ENCODE measurements around the gene RPS5. TPM values are rescaled to one million over a fixed set of nuclear protein-coding genes. Genes with fewer than 3 reads are reported as not detected.
"Not testable (repeated sequence)": the region's sequence is repeated elsewhere in the genome, so short reads cannot be mapped to it uniquely, and the experiment has no call there.

The RPS5 gene
- total RNA-seq, 1 donor from 2014 or later = 481 TPM

DNA sequence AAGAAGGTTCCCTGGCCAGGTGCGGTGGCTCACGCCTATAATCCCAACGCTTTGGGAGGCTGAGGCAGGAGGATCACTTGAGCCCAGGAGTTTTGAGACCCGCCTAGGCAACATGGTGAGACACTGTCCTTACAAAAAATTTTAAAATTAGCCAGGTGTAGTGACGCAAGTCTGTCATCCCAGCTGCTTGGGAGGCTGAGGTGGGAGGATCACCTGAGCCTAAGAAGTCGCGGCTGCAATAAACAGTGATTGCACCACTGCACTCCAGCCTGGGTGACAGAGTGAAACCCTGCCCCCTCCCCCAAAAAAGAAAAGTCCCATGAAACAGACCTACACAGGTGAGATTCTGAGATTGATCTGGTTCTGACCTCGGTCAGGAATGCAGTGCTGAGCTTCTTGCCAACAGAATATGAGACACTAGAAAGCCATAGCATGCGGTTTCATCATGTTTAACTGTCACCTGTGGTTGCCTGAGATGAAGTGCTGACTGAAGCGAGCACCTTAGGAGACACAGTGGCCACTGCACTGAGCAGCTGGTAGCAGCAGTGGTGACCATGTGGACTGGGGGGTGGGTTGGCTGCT lies 31.8 kb upstream of the RPS5 start:
- DNase-seq (no peak), ATAC-seq (ENCODE audit: poor library complexity) (no peak)

DNA sequence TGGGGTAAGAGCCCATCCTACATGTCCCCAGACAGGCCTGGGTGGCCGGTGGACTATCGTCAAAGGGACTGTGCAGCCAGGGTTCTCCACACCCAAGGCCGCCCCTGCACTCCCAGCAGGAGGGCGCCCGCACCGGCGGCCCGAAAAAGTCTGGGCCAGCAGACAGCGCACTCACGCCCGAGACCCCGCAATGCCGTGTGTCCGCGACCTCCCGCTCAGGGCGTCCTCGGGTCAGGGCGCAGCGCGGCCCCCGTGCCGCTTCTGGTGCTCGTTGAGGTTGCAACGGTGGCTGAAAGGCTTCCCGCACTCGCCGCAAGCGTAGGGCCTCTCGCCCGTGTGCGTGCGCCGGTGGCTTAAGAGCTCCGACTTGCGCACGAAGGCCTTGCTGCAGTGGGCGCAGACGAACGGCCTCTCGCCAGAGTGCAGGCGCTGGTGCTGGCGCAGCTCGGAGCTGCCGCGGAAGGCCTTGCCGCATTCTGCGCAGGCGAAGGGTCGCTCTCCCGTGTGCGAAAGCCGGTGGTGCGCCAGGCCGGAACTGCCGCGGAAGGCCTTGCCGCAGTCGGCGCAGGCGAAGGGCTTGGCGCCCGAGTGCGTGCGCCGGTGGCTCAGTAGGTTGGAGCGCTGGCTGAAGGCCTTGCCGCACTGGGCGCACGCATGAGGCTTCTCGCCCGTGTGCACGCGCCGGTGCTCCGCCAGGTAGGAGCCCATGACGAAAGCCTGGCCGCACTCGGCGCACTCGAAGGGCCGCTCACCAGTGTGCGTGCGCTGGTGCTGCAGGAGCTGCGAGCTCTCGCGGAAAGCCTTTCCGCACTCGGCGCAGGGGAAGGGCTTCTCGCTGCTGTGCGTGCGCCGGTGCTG lies 30.9 kb upstream of the RPS5 start:
- ATAC-seq (ENCODE audit: poor library complexity) = peak; percentile 54
- intact Hi-C loops (cut with DNase I) = no loop called here
- no peak for DNase-seq

More for the DNA sequence above, 31.8 kb upstream of the RPS5 start:
- intact Hi-C loops (cut with DNase I) = no loop called here

DNA sequence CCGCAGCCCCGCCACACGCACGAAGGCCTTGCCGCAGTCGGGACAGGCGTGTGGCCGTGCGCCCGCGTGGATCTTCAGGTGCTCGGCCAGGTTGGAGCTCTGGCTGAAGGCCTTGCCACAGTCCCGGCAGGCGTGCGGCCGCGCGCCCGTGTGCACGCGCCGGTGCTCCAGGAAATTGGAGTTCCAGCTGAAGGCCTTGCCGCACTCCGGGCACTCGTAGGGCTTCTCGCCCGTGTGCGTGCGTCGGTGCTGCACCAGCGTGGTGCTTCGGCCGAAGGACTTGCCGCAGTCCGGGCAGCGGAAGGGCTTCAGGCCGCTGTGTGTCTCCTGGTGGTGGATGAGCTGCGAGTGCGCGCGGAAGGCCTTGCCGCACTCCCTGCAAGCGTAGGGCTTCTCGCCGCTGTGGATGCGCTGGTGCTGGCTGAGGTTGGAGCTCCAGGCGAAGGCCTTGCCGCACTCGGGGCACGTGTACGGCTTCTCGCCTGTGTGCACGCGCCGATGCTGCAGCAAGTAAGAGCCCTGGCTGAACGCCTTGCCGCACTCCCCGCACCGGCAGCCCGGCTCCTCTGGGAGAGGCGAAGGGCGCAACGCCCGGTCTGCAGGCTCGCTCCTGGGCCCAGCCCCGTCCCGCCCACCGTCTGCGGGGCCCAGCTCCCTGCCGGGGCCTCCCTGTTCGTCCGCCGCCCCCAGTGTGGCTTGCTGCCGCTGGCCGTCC lies 30.1 kb upstream of the RPS5 start:
- ATAC-seq (ENCODE audit: poor library complexity) = peak; percentile 4
- intact Hi-C loops (cut with DNase I) = no loop called here
- no peak for DNase-seq

DNA sequence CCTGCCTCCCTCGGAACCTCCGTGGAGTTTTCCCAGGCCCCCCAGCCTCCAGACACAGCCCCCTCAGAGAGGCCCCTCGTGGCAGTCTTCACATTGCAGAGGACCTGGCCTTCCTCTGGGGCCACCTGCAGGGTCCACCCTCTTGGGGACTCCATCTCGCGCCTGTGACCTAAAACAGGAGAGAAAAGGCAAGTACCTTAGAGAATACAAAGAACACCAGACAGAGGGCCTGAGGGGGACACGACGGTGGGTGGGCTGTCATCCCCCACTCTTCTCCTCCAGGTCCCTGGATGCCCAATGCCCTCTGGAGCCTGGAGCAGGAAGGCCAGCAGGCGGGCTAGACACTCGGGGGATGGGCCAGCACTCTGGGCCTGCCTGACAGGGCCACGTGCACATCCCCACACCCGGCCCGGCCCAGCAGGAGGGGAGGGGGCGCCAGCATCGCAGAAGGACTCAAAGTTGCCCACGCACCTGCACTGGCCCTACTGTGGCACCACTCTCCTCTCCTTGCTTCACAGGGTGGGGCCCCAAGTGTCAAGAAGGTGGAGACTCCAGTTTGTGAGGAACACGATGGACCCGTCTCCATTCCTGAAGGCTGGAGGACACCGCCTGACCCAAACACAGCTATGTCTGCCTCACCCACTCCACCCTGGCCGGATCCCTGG lies 29.5 kb upstream of the RPS5 start:
- DNase-seq = no peak

DNA sequence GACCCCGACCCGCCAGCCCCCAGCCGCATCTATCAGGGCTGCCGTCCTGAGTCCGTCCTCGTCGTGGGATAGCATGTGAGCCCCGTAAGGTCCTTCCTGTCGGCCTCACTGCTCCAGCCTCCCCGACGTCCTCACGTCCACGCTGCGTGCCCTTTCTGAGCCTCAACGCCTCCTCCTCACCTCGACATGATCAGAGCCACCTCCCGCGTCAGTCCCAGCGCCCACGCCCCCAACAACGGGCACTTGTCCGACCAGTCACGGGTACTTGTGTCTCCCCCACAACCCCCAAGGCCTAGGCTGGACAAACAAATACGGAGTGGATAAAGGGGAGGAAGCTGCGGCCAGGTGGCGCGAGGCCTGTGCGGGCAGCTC lies 25.2 kb upstream of the RPS5 start:
- ATAC-seq (ENCODE audit: poor library complexity) = peak; percentile 29
- DNase-seq = peak; percentile 64
- intact Hi-C loops (cut with DNase I) = no loop called here

More for the DNA sequence above, 29.5 kb upstream of the RPS5 start:
- intact Hi-C loops (cut with DNase I) = no loop called here
- no peak for ATAC-seq (ENCODE audit: poor library complexity)

DNA sequence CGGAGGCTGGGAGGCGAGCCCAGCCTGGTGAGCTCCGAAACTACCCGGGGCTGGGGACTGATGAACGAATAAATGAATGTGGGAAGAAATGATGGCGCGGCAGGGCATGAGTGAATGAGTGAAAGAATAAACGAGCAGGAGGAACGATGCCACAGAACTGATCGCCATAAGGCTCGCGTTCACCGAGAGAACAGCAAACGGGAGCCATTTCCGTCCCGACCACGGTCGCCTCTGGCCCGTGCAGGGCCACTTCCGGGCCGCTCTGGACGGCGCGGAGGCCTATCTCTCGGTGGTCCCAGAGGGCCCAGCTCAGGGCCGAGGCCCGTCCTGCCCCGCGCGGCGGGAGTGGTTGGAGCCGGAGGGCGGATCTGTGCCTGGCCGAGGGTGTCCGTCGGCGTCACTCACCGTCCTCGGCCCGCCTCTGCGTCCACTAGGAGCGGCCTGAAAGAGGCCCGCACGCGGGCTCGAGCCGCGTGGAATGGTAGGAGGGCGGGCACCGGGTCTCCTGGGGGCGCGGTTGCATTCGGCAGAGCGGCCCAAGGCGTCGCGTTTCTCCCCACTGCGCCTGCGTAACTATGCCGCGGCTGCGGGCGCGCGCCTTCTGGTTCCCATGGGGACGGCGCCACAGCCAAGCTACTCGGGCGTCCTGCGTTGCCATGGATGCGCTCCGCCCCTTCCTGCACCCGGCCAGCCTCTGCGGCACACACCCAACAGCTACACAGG lies 24.6 kb upstream of the RPS5 start, which contains the start of gene ZNF497:
Gene ZNF497, minus strand, starts transcription at position 480 of the 723 bp plus-strand sequence. CDS start 5,116 bp downstream, outside the sequence.
- intact Hi-C loops (cut with DNase I) = no loop called here
- peak; percentile 99 for DNase-seq
- peak; percentile 96 for ATAC-seq (ENCODE audit: poor library complexity)

DNA sequence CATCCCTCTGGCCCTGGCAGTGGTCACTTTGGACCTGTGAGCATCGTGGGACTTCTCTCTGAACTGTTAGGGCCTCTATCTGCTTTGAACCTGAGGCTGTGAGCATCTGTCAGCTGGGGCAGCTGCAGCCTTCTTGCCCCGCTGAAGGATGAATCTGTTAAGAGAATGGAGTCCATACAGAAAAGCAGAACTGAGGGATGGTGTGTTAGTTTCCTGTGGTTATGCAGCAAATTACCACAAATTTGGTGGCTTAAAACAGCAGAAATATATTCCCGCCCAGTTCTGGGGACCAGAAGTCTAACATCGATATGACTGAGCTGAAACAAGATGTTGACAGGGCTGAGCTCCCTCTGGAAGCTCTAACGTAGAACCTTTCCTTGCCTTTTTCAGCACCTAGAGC lies 22.9 kb upstream of the RPS5 start:
- intact Hi-C loops (cut with DNase I) = no loop called here
- no peak for ATAC-seq (ENCODE audit: poor library complexity)
- no peak for DNase-seq

DNA sequence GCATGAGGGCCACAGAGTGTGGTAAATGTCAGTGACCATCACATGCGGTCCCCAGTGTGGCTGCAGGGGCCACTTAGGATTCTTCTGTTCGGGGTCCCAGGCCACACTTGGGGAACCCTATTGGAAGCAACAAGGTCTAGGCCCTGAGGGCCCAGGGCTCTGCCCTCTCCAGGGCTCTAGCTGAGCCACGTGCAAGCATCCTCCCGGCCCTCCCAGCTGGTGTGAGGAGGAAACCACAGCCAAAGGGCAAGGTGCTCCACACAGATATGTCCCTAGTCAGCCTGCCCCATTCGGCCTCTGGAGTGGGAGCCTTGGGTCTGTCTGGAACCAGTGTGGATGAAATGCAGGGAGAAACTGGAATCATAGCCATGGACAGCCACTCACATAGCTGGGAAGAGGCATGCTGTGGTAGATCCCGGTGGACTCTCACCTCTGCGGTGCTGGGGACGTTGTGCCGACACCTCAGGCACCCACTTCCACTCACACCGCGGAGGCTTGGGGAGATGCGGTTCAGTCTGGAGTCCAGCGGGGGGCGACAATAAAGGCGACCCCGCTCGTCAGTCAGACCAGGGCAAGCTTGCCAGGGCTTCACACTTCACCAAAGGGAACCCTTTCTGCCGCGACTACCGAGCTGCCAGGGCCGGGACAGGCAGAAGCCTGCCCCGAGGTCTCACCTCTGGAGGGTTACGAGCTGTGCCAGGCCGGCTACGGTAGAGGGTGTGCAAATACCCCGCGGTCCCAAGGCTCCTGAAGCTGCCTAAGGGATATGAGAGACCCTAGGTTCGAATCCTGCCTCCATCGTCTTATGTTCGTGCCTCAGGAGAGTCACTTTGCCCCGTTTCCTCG lies 20.3 kb upstream of the RPS5 start:
- no peak for DNase-seq
- intact Hi-C loops (cut with DNase I) = no loop called here
- ATAC-seq (ENCODE audit: poor library complexity) = no peak

DNA sequence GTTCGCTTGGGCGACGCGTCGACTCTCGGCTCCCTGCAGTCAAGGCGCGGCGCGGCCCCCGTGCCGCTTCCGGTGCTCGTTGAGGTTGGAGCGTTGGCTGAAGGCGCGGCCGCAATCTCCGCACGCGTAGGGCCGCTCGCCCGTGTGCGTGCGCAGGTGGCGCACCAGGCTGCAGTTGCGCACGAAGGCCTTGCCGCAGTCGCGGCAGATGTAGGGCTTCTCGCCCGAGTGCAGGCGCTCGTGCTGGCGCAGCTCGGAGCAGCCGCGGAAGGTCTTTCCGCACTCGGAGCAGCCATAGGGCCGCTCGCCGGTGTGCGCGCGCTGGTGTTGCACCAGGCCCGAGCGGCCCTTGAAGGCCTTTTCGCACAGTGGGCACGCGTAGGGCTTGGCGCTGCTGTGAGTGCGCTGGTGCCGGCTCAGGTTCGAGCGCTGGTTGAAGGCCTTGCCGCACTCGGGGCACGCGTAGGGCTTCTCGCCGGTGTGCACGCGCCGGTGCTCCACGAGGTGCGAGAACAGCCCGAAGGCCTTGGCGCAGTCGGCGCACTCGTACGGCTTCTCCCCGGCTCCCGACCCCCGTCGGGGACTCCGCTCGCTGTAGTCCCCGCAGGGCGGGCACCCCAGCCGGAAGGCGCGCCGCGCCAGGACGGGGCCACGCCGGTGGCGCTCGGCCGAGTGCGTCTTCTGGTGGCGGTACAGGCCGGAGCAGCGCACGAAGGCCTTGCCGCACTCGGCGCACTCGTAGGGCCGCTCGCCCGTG lies 19.2 kb upstream of the RPS5 start:
- no peak for ATAC-seq (ENCODE audit: poor library complexity)
- intact Hi-C loops (cut with DNase I) = no loop called here
- no peak for DNase-seq

DNA sequence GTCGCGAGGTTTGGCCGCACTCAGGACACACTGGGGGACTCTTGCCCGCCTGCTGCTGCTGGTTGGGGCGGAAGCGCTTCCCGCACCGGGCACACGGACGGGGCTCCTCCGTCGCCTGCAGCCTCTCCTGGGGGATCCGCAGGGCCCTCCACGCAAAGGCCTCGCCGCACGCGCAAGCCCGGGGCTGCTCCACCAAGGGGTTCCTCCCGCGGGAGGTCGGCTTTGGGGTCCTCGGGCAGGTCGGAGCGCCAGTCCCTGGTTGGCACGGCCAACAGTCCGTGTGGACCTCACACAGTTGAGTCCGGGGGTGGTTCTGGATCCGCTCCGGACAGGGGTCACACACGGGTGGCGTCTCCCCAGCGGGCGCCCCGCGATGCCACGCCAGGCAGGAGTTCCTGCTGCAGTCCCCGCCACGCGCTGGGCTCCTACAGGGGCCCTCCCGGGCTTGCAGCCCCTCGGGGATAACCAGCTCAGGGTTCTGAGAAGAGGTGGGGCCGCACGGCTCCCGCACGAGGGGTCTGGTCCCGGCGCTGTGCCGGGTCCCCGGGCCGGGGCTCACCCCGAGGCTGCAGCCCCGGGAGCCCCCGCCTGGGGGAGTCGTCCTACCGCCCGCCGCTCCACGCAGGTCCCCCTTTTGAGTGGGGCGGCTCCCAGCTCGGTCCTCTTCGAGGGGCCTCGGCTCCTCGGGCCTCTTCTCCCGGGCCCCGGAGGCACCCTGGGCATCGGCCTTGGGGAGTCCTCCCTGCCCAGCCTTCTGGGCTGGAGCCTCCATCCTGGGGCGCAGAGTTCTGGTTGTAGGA lies 18.3 kb upstream of the RPS5 start:
- DNase-seq (no peak), ATAC-seq (ENCODE audit: poor library complexity) (no peak)
- intact Hi-C loops (cut with DNase I) = no loop called here

DNA sequence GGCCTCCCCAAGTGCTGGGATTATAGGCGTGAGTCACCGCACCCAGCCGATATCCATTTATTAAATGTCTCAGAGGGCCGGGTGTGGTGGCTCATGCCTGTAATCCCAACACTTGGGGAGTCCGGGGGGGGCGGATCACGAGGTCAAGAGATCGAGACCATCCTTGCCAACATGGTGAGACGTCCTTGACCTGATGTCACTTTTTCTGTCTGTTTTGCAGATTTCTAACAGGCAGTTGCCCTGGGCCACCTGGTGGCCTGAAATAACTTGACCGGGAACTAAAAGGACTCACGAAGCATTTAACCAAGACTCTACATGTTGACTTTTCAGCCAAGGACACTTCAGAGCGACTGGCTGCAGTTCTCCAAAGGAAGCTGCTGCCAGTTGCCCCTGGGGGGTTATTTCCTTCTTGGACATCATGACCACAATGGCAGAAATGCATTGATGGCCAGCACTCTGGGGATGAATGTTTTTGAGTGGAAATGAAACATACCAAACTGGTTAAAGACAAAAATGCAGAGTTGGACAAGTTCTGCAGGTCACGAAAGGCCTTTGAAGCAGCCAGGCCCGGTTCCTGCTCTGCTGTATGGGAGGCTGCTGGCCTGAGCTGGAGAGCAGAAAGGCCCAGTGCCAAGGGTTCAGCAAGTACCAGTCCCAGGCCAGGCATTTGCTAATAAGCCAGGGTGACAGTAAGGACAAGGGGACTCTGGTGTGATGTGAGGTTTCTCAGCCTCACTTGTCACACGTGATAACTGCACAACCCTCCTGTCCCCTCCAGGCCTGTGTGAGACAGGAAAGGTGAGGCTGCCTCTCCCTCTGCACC lies 14.5 kb upstream of the RPS5 start:
- DNase-seq (no peak), ATAC-seq (ENCODE audit: poor library complexity) (peak; percentile 91)
- intact Hi-C loops (cut with DNase I) = no loop called here

DNA sequence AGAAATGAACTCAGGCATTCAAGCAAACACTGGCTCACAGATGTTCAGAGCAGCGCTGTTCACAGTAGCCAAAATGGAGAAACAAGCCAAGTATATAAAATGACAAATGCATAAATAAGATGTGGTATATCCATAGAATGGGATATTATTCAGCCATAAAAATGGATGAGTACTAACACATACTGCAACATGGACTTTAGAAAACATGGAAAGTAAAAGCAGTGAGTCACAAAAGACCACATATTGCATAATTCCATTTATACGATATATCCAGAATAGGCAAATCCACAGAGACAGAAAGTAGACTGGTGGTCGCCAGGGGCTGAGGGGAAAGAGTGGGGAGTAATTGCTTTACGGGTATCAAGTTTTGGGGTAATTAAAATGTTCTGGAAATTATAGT lies 12.9 kb upstream of the RPS5 start:
- ATAC-seq (ENCODE audit: poor library complexity) (no peak), DNase-seq (no peak)
- intact Hi-C loops (cut with DNase I) = no loop called here

DNA sequence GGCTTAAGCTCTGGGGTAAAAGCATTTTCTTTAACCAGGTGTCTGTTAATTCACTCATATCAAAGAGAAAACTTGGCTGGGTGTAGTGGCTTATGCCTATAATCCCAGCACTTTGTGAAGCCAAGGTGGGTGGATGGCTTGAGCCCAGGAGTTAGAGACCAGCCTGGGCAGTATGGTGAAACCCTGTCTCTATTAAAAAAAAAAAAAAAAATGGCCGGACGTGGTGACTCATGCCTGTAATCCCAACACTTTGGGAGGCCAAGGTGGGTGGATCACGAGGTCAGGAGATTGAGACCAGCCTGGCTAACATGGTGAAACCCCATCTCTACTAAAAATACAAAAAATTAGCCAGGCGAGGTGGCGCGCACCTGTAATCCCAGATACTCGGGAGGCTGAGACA lies 10.3 kb upstream of the RPS5 start:
- DNase-seq; intact Hi-C loops (cut with DNase I); ATAC-seq (ENCODE audit: poor library complexity): not testable (repeated sequence)

DNA sequence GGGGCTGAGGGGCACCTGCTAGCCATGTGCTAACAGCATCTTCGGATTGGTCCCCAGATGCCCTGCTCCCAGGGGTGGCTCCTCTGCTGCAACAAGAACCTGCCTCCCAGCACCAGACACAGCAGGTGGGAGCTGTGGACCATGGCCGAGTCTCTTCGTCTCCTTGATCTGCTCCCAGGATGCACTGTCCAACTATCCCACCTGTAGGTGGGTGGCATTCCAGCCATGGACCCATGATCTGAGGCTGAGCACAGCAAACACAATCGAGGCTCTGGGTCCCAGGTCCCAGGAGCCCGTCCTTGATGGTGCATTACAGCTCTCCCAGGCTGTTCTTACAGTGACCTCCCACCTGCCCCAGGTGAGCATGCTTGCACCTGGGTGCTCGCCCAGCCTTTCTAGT lies 7.8 kb upstream of the RPS5 start:
- ATAC-seq (ENCODE audit: poor library complexity) = no peak
- intact Hi-C loops (cut with DNase I) = no loop called here
- DNase-seq = no peak

DNA sequence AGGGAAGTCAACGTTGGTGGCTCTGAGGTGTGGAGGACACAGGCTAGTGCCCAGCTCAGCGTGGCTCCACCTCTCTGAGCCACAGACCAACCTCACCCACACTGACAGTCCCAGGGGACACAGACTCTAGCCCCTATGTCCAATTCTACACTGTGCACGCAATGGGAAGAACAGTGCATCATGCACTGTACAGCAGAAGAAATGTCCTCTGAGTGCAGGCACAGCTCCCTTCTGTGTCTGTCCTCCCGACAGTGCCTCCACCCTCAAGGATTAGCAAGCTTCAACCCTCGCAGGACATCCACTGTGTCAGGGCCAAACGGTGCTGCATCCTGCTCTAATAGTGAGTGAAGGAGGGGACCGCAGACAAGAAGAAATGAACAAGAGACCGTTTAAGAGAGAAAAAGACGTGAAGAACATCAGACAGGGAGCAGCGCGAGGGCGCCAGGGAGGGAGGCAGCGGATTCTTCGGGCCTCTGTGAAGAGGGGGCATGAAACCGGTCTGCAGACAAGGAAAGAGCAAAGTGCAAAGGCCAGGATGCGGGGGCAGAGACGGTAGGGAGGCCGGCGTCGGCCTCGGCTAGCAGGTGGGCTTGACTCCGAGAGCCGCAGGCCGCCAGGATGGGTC lies 6.9 kb upstream of the RPS5 start:
- intact Hi-C loops (cut with DNase I) = no loop called here
- no peak for ATAC-seq (ENCODE audit: poor library complexity)
- no peak for DNase-seq
